ENCODE results near the gene MCOLN1.
A peak's percentile ranks its signal among the peaks of the same experiment; 100 is the strongest.
"Not testable (repeated sequence)": the region's sequence is repeated elsewhere in the genome, so short reads cannot be mapped to it uniquely, and the experiment has no call there.

The MCOLN1 gene

DNA sequence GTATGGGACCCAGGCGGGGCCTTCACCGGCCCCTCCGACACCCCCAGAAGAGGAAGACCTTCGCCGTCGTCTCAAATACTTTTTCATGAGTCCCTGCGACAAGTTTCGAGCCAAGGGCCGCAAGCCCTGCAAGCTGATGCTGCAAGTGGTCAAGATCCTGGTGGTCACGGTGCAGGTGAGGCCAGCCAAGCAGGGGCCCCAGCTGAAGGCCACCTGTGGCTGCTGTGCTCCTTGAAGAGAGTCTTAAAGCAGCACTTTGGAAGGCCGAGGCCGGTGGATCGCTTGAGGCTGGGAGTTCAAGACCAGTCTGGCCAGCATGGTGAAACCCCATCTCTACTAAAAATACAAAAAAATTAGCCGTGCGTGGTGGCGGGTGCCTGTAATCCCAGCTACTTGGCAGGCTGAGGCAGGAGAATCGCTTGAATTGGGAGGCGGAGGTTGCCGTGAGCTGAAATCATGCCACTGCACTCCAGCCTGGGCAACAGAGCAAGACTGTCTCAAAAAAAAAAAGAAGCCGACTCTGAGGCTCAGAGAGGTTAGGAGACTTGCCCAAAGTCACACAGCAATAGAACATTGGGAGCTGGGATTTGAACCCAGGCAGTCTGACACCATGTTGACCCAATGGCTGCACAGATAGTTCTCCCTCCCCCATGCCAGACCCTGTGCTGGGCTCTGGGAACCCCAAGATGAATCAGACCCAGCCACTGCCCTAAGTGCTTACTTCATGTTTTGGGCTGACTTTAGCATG lies 2.7 kb downstream of the MCOLN1 start:
- DNase-seq (ENCODE audit: low spot score), result no peak

DNA sequence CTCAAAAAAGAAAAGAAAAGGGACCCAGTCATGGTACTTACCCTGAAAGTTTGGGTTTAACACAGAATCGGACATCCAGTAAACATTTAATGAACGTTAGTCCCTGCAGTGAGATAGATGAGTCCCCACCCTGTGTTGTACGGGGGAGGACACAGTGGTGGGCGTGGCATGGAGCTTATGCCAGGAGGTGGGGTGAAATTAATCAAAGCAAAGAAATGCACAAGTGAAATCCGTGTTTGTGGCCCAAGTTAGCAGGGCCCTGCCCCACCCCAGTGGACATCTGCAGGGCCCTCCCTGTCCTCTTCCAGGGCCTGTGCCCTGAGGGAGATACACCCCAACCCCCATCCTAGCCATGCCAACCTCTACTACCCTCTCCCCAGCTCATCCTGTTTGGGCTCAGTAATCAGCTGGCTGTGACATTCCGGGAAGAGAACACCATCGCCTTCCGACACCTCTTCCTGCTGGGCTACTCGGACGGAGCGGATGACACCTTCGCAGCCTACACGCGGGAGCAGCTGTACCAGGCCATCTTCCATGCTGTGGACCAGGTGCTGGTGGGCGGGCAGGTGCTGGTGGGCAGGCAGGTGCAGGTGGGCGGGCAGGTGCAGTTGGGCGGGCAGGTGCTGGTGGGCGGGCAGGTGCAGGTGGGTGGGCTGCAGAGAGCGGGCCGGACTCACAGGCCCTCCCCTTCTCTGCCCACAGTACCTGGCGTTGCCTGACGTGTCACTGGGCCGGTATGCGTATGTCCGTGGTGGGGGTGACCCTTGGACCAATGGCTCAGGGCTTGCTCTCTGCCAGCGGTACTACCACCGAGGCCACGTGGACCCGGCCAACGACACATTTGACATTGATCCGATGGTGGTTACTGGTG lies 3.9 kb downstream of the MCOLN1 start:
- no peak for DNase-seq (ENCODE audit: low spot score)

- DNase-seq (ENCODE audit: low spot score), result no peak
Observed at GRCh38 chr19:7527516-7528191, 5.2 kb downstream of the MCOLN1 start.

DNA sequence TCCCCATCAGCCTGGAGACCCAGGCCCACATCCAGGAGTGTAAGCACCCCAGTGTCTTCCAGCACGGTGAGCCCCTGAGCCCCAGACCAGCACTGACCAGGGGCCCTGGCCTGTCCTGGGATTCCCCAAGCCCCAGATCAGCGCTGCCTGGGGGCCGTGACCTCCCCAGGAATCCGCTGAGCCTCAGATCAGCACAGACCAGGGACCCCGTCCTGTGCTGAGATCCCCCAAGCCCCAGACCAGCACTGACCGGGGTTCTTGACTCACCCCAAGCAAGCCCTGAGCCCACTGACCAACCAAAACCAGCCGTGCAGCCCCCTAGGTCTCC lies 5.7 kb downstream of the MCOLN1 start:
- DNase-seq (ENCODE audit: low spot score), result no peak

- DNase-seq (ENCODE audit: low spot score), result no peak
Observed at GRCh38 chr19:7528522-7529245, 6.3 kb downstream of the MCOLN1 start.

- no peak for DNase-seq (ENCODE audit: low spot score)
Observed at GRCh38 chr19:7529246-7529600, 6.8 kb downstream of the MCOLN1 start.

- DNase-seq (ENCODE audit: low spot score), result no peak
Observed at GRCh38 chr19:7529610-7530490, 7.4 kb downstream of the MCOLN1 start.

GRCh38 chr19:7533281-7533885 lies 11.0 kb downstream of the MCOLN1 start:
- no peak for DNase-seq (ENCODE audit: low spot score)

- peak; percentile 83 for DNase-seq (ENCODE audit: low spot score)
Observed at GRCh38 chr19:7533925-7534480, 11.6 kb downstream of the MCOLN1 start.

DNA sequence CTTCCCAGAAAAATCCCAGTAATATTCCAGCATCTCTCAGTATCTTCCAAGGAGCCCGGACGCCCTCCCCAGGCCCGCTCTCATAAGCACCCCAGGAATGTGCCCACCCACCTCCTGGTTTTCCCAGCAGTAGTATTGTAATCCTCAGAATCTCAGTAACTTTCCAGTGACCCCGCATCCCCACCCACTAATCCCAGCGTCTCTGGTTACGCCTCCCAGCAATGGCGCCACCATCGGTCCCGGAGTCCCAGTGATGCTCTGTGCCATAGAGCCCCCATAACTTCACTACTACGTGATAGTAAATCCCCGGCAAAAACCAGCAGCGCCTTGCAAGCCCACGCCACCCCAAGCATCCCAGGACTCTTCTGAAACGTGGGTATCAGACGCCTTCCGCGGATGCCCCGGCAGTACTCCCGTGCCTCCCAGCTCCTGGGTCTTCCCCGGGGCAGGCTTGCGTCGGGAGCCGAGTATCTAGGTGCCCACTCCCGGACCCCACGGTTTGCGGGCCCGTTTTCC lies 12.2 kb downstream of the MCOLN1 start:
- DNase-seq (ENCODE audit: low spot score), result peak; percentile 67

- peak; percentile 90 for DNase-seq (ENCODE audit: low spot score)
Observed at GRCh38 chr19:7535047-7535997, 12.9 kb downstream of the MCOLN1 start, which contains the start of gene PNPLA6. Gene PNPLA6, plus strand, starts transcription at chr19:7535717. Its CDS starts 72 bp downstream, at chr19:7535789.

- no peak for DNase-seq (ENCODE audit: low spot score)
Observed at GRCh38 chr19:7535998-7536695, 13.7 kb downstream of the MCOLN1 start.

- DNase-seq (ENCODE audit: low spot score), result not testable (repeated sequence)
Observed at GRCh38 chr19:7538990-7539389, 16.6 kb downstream of the MCOLN1 start.

DNA sequence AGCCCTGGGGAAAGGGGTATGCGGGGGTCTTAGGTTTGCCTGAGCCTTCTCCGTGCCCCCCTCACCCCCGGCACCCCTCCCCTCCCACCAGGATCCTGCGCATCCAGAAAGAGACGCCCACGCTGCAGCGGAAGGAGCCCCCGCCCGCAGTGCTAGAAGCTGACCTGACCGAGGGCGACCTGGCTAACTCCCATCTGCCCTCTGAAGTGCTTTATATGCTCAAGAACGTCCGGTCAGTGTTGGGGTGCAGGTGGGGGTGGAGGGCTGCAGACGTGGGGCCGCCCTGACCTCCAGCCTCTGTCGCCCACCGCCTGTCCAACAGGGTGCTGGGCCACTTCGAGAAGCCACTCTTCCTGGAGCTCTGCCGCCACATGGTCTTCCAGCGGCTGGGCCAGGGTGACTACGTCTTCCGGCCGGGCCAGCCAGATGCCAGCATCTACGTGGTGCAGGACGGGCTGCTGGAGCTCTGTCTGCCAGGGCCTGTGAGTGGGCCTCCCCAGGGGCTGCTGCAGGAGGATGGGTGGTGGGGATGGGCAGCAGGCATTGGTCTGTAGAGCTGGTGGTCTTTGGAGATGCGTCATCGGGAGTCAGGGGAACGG lies 17.5 kb downstream of the MCOLN1 start:
- no peak for DNase-seq (ENCODE audit: low spot score)

DNA sequence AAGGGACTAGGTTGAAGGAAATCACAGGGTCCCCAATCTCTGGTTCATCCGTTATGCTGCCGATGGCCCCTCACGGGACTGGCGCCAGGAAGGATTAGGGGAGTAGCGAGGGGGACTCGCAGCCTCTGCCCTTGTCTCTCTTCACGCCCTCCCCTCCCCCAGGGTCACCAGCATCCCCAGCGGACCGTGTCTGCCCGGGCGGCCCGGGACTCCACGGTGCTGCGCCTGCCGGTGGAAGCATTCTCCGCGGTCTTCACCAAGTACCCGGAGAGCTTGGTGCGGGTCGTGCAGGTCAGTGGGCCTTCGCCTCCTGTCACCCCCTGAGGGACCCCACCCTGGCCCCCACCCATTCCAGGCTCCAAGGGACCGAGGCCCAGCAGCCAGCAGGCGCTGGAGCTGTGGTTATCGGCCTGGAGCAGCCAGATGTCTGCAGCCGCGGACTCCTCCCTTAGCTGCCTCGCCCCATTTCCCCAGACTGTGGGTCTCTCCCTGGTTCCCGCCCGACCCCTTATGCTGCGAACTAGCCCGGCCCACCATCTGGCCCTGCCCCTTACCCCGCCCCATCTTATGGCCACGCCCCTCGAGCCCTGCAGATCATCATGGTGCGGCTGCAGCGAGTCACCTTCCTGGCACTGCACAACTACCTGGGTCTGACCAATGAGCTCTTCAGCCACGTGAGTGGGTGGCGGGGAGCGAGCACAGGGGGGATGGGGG lies 18.5 kb downstream of the MCOLN1 start:
- peak; percentile 36 for DNase-seq (ENCODE audit: low spot score)

DNA sequence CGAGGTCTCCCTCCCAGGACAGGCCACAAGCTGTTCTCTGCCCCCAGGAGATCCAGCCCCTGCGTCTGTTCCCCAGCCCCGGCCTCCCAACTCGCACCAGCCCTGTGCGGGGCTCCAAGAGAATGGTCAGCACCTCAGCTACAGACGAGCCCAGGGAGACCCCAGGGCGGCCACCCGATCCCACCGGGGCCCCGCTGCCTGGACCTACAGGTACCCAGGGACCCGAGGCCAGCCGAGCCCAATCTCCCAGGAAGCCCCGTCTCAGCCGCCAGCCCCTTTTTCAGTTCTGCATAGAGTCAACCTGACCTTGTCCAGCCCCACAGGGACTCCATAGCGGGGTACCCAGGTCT lies 19.0 kb downstream of the MCOLN1 start:
- DNase-seq (ENCODE audit: low spot score), result no peak

DNA sequence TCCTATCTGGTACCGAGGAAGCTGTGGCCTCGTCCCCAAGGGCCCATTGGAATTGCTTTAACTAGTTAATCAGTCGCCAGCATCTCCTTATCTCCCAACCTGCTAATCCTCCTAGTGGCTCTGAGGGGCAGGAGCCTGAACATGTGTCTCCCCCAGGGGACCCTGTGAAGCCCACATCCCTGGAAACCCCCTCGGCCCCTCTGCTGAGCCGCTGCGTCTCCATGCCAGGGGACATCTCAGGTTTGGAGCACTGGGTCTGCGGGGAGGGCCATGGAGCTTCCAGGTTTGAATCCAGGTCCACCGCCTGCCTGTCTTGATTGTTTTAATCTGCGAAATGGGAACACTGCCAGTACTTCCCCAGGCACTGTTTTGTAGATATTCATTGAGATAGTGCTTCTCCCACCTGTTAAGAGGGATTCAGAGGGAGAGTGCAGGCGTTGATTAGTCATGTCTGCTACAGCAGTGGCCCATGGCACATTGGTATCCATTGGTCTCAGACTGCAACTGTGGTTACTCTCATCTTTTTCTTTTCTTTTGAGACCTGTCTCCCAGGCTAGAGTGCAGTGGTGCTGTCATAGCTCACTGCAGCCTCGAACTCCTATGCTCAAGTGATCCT lies 19.5 kb downstream of the MCOLN1 start:
- no peak for DNase-seq (ENCODE audit: low spot score)
